ENCODE results near the gene PHPT1.
"Not testable (repeated sequence)": the region's sequence is repeated elsewhere in the genome, so short reads cannot be mapped to it uniquely, and the experiment has no call there.

Gene PHPT1

GRCh38 chr9:136849038-136849959, at the start of gene PHPT1:
TSS of gene PHPT1 (plus strand) at chr9:136849409. CDS start at chr9:136849431, 22 bp downstream.
- DNase-seq = peak; percentile 90

GRCh38 chr9:136799854-136800657, 49.2 kb upstream of the PHPT1 start:
- DNase-seq = no peak

- DNase-seq = no peak
Measured at GRCh38 chr9:136802321-136802720, 46.9 kb upstream of the PHPT1 start.

DNA sequence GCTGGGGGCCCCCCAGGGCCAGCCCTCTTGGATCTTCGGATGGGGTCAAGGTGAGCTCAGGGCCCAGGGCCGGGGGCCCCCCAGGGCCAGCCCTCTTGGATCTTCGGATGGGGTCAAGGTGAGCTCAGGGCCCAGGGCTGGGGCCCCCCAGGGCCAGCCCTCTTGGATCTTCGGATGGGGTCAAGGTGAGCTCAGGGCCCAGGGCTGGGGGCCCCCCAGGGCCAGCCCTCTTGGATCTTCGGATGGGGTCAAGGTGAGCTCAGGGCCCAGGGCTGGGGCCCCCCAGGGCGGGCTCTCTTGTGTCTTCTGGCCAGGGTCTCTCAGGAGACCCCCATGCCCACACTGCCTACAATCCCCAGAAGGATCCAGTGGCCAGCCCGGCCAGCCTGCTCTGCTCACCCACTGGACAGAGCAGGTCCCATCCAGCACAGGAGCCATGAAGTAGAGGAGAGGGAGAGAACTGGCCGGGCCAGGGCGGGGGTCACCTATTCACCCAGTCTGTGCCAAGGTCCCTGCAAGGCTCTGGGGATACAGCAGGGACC, 46.1 kb upstream of the PHPT1 start:
- DNase-seq = not testable (repeated sequence)

- no peak for DNase-seq
Measured at GRCh38 chr9:136803551-136804508, 45.4 kb upstream of the PHPT1 start.

GRCh38 chr9:136804509-136805206, 44.6 kb upstream of the PHPT1 start:
- DNase-seq = no peak

- no peak for DNase-seq
Measured at GRCh38 chr9:136805207-136805740, 43.9 kb upstream of the PHPT1 start.

- no peak for DNase-seq
Measured at GRCh38 chr9:136806067-136806466, 43.1 kb upstream of the PHPT1 start.

DNA sequence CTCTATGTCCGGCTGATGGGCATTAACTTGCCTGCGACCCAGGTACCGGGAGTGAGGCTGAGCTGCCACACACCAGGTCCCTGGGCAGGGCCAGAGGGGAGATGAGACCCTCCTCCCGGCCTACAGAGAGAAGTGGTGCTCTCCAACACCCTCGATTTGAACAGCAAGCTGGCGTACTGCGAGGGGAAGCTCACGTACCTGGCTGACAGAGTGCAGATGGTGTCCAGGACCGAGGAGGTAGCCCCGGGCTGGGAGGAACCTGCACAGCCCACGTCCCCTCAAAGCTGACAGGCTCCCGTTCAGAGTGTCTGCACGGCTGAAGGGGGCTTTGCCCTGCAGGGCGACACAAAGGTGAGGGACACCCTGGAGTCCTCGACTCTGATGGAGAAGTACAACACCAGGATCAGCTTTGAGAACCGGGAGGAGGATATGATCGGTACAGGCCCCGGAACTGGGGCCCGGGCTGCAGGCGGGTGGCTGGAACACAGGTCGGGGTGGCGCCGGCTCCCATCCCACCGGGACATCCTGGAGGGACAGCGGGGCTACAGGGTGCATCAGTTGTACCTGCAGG, 42.5 kb upstream of the PHPT1 start:
- no peak for DNase-seq

- DNase-seq = no peak
Measured at GRCh38 chr9:136807281-136808074, 41.7 kb upstream of the PHPT1 start, which contains the start of gene RABL6. TSS of gene RABL6 (plus strand) at chr9:136807948. CDS start at chr9:136808197, 249 bp downstream.

- no peak for DNase-seq
Measured at GRCh38 chr9:136808075-136808805, 41.0 kb upstream of the PHPT1 start.

DNA sequence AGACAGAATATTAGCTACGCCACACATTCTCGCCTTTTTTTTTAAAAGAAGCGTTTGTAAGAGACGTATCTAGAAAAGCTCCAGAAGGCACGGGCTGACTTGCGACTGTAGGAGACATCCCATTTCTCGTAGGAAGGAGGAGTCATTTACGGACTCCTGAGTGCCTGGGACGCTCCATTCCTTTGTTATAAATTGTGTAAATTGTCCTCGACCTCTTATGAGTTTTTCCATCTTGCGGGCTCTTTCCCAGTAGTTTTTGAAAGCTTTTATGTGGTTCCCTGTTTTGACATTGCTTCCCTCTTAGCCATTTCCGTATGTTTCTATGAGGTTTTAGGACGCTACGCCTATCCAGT, 40.4 kb upstream of the PHPT1 start:
- no peak for DNase-seq

GRCh38 chr9:136814725-136815421, 34.3 kb upstream of the PHPT1 start:
- no peak for DNase-seq

DNA sequence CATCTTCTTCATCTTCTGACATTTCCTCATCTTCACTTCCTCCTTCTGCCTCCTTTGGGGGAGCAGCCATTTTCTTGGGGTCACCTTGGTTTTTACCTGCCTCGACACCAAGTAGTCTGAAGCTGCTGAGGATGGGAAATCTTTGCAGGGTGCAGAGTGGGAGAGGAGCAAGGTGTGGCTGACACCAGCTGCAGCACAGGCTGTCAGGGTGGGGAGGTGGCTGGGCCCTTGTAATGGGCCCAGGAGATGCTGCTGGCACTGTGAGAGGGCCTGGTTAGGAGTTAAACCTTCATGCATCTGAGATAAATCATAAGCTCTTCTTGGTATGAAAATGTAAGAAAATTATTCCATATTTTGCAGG, 33.8 kb upstream of the PHPT1 start:
- no peak for DNase-seq

GRCh38 chr9:136820971-136821825, 28.0 kb upstream of the PHPT1 start:
- no peak for DNase-seq

DNA sequence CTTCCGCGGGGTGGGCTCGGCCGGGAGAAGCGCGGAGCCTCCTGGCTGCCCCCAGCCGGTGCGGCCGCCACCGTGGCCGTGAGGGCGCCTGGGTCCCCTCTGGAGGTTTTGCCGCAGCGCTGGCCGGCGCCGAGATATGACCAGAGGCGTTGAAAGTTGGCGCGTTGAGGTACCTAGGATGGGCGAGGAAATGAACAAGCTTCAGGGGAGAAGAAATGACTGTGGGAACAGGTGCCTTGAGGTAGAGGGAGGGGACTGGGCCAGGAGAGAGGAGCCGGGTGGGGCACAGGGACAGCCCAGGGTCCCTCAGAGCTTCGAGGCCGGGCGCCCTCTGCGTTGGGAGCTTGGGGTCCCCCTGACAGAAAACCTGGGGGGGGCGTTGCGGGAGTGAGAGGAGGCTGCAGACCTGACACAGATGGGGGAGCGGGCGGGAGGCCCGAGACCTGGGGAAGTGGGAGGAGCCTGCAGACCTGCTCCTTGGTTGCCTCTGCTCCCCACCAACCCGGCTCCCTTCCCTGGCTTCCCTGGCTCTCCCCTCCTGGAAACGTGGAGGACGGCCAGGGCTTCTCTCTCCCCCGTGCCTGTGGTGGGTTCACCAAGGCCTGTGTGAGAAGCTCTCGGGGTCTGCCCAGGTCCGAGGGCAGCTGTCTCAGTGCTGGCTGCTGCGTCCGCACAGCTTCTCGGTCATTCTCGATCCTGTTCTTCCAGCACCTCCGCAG, 27.2 kb upstream of the PHPT1 start:
- DNase-seq = no peak
